Umbilical cord (tissue), 2 donors: ENCODE results near the gene LGALS1. TPM values are rescaled to one million over a fixed set of nuclear protein-coding genes. Genes with fewer than 3 reads are reported as not detected.
"Not testable (repeated sequence)": the region's sequence is repeated elsewhere in the genome, so short reads cannot be mapped to it uniquely, and the experiment has no call there.

Experiments used
- DNase-seq: peaks from one replicate; pipeline ENCODE4 v3.0.0-alpha.2; 2015; ENCODE audit warnings: low spot score
- total RNA-seq: library from RNA; depleted of rRNA; stranded (reverse); fragments of >200 nt; gene quantifications from one replicate; pipeline ENCODE4 v1.2.3, GENCODE V29; 2014; ENCODE audit warnings: low replicate concordance; ENCODE audit not compliant: insufficient read depth

The LGALS1 gene
- total RNA-seq, 1 donor from 2014 or later, result 1,243 TPM

- DNase-seq, result not testable (repeated sequence)
These were observed 41.8 kb downstream of the LGALS1 start for GRCh38 chr22:37717235-37717634.

GRCh38 chr22:37717746-37718305 is 42.4 kb downstream of the LGALS1 start:
- DNase-seq, result not testable (repeated sequence)

- DNase-seq, result no peak
These were observed 50.3 kb downstream of the LGALS1 start for GRCh38 chr22:37725551-37726240.

GRCh38 chr22:37726241-37726887 is 50.9 kb downstream of the LGALS1 start:
- no peak for DNase-seq

- DNase-seq, result no peak
These were observed 53.2 kb downstream of the LGALS1 start for GRCh38 chr22:37728620-37729019.

Other genes starting within 250 kb of the LGALS1 start
- gene ELFN2, start 248.2 kb upstream of the LGALS1 start, total RNA-seq, result 0.24 TPM
- gene MFNG, start 189.3 kb upstream of the LGALS1 start, total RNA-seq, result 20.7 TPM
- 5.5 TPM for gene CARD10, start 156.2 kb upstream of the LGALS1 start, total RNA-seq
- gene CDC42EP1, start 115.2 kb upstream of the LGALS1 start, total RNA-seq, result 16.4 TPM
- gene LGALS2, start 95.5 kb upstream of the LGALS1 start, total RNA-seq, result not detected
- 33.5 TPM for gene GGA1, start 66.8 kb upstream of the LGALS1 start, total RNA-seq
- gene SH3BP1, start 36.0 kb upstream of the LGALS1 start, total RNA-seq, result 11.8 TPM
- gene PDXP, start 16.9 kb upstream of the LGALS1 start, total RNA-seq, result 3.1 TPM
- 7.2 TPM for gene NOL12, start 10.7 kb downstream of the LGALS1 start, total RNA-seq
- gene TRIOBP, start 21.4 kb downstream of the LGALS1 start, total RNA-seq, result 96.1 TPM
- gene GCAT, start 132.3 kb downstream of the LGALS1 start, total RNA-seq, result 22.4 TPM
- not detected for gene GALR3, start 147.7 kb downstream of the LGALS1 start, total RNA-seq
- 52.7 TPM for gene ANKRD54, start 168.7 kb downstream of the LGALS1 start, total RNA-seq
- 268 TPM for gene EIF3L, start 173.8 kb downstream of the LGALS1 start, total RNA-seq
- gene MICALL1, start 230.7 kb downstream of the LGALS1 start, total RNA-seq, result 85.0 TPM